Uterus (tissue), 4 donors: Measurements from ENCODE around the gene ATP10D. TPM values are rescaled to one million over a fixed set of nuclear protein-coding genes. Genes with fewer than 3 reads are reported as not detected.

Experiments
- DNase-seq, 2 donors: peaks; one replicate each; pipeline ENCODE4 v3.0.0-alpha.2; 2019 to 2020
- H3K27ac ChIP-seq, 2 donors: fragments of 200-600 bp; sonication (generic); 1 replicate in 1 of 2; 2 replicates in 1 of 2; pipeline ENCODE4 v1.5.1; 2016 to 2018
- H3K27me3 ChIP-seq, 2 donors: fragments of 200-600 bp; sonication (generic); one replicate each; pipeline ENCODE4 v1.5.1; 2018 to 2019; ENCODE audit warnings: control low read depth in 1 of 2
- H3K36me3 ChIP-seq, 2 donors: fragments of 200-600 bp; sonication (generic); one replicate each; pipeline ENCODE4 v1.5.1; 2019; ENCODE audit warnings: control low read depth in 1 of 2
- H3K4me1 ChIP-seq, 2 donors: fragments of 200-600 bp; sonication (generic); one replicate each; pipeline ENCODE4 v1.5.1; 2018 to 2019; ENCODE audit warnings: control low read depth in 1 of 2
- H3K4me3 ChIP-seq, 2 donors: fragments of 200-600 bp; sonication (generic); 1 replicate in 1 of 2; 2 replicates in 1 of 2; pipeline ENCODE4 v1.5.1; 2018 to 2019; ENCODE audit warnings: mild to moderate bottlenecking in 1 of 2
- H3K9me3 ChIP-seq, 2 donors: fragments of 200-600 bp; sonication (generic); one replicate each; pipeline ENCODE4 v1.5.1; 2019; ENCODE audit warnings: control low read depth in 1 of 2
- CTCF ChIP-seq, 4 experiments: fragments of 200-600 bp in 2 of 4; fragments of 450-650 bp in 2 of 4; sonication (generic) in 2 of 4; IDR thresholded peaks; one replicate each; pipeline ENCODE4 v1.5.1; 2016 to 2019; ENCODE audit warnings: antibody characterized with exemption in 4 of 4, mild to moderate bottlenecking in 2 of 4, moderate library complexity in 1 of 4
- POLR2A ChIP-seq, 2 donors: fragments of 450-650 bp; IDR thresholded peaks; one replicate each; pipeline ENCODE4 v1.6.1; 2016; ENCODE audit warnings: antibody characterized with exemption in 2 of 2, mild to moderate bottlenecking in 1 of 2, moderate library complexity in 1 of 2
- intact Hi-C: fragments of 100-400 bp; cut with DNase I; formaldehyde crosslinking; loops from one replicate; pipeline ENCODE4 v1.15.1; 2023; ENCODE audit warnings: low total_unique reads
- total RNA-seq, 4 donors: library from RNA; depleted of rRNA in 3 of 4; stranded (reverse); fragments of >200 nt in 3 of 4; gene quantifications; one replicate each; pipeline versions ENCODE4 v1.1.0 to v1.2.4, GENCODE V29; 2014 to 2023
- donor health status: DM: yes; HTN: yes; CAD: no.

ATP10D gene
- total RNA-seq, 4 donors from 2014 or later = 17.4 to 52.6 (median 27.3) TPM

GRCh38 chr4:47598320-47598719, 113.2 kb downstream of the ATP10D start:
- Histone ChIP-seq H3K27ac (no peak overlapping the region), H3K4me1 (no peaks in the 10 kb centered on the region), H3K27me3 (no peaks in the 10 kb centered on the region), H3K9me3 (no peaks in the 10 kb centered on the region), H3K4me3 (no peak overlapping the region), H3K36me3 (no peaks in the 10 kb centered on the region)
- intact Hi-C loops = no loop called here
- TF ChIP-seq POLR2A (IDR thresholded peaks at IDR 0.05) = no peak
- no peak for TF ChIP-seq CTCF (IDR thresholded peaks at IDR 0.05)
- DNase-seq = no peak

- H3K4me3 ChIP-seq = no peak overlapping the region
- TF ChIP-seq CTCF (IDR thresholded peaks at IDR 0.05) (no peak), POLR2A (IDR thresholded peaks at IDR 0.05) (no peak)
- H3K36me3 ChIP-seq = no peaks in the 10 kb centered on the region
- H3K27me3 ChIP-seq = no peaks in the 10 kb centered on the region
- no peak for DNase-seq
- no peaks in the 10 kb centered on the region for H3K9me3 ChIP-seq
- intact Hi-C loops = no loop called here
- H3K4me1 ChIP-seq = no peaks in the 10 kb centered on the region
- no peak overlapping the region for H3K27ac ChIP-seq
Observed at GRCh38 chr4:47598896-47599295, 113.8 kb downstream of the ATP10D start.

DNA sequence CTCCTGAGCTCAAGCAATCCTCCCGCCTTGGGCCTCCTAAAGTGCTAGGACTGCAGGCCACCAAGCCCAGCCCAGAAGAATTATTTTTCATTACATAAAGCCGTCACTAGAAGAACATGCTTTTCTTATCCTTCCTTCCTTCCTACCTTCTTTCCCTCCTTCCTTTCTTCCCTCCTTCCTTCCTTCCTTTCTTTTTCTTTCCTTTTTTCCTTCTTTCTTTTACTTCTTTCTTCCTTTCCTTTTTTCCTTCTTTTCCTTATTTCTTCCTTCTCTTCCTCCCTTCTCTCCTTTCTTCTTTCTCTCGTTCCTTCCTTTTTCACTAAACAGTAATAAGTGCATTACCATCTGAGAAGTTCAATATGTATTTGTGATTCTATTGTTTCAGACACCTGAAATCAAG, 121.4 kb downstream of the ATP10D start:
- H3K27ac ChIP-seq = no peak overlapping the region
- no peak overlapping the region for H3K4me3 ChIP-seq
- no peaks in the 10 kb centered on the region for H3K9me3 ChIP-seq
- intact Hi-C loops = no loop called here
- H3K27me3 ChIP-seq = no peaks in the 10 kb centered on the region
- DNase-seq = no peak
- no peaks in the 10 kb centered on the region for H3K4me1 ChIP-seq
- TF ChIP-seq POLR2A (IDR thresholded peaks at IDR 0.05) = no peak
- no peak for TF ChIP-seq CTCF (IDR thresholded peaks at IDR 0.05)
- no peaks in the 10 kb centered on the region for H3K36me3 ChIP-seq

GRCh38 chr4:47612116-47613023, 127.3 kb downstream of the ATP10D start:
- no peaks in the 10 kb centered on the region for H3K36me3 ChIP-seq
- no peak overlapping the region for H3K4me3 ChIP-seq
- no peak overlapping the region for H3K27ac ChIP-seq
- no peaks in the 10 kb centered on the region for H3K9me3 ChIP-seq
- TF ChIP-seq CTCF (IDR thresholded peaks at IDR 0.05) = no peak
- TF ChIP-seq POLR2A (IDR thresholded peaks at IDR 0.05) = no peak
- H3K27me3 ChIP-seq = no peaks in the 10 kb centered on the region
- H3K4me1 ChIP-seq = no peaks in the 10 kb centered on the region
- intact Hi-C loops = no loop called here
- DNase-seq = no peak

DNA sequence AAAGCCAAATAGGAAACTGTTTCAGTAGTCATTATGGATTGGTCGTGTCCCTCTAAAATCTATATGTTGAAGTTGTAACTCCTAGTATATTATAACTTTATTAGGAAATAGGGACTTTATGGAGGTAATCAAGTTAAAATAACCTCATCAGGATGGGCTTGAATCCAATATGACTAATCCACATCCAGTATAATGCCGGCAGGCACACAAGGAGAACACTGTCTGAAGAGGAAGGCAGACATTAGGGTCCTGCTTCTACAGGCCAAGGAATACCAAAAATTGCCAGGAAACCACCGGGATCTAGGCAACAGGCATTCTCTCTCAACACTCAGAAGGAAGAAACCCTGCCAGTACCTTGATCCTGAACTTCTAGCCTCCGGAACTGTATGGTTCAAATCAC, 130.3 kb downstream of the ATP10D start:
- no peaks in the 10 kb centered on the region for H3K27me3 ChIP-seq
- no peak overlapping the region for H3K4me3 ChIP-seq
- H3K27ac ChIP-seq = no peak overlapping the region
- no peaks in the 10 kb centered on the region for H3K4me1 ChIP-seq
- intact Hi-C loops = no loop called here
- H3K9me3 ChIP-seq = no peaks in the 10 kb centered on the region
- no peak for DNase-seq
- H3K36me3 ChIP-seq = no peaks in the 10 kb centered on the region
- TF ChIP-seq POLR2A (IDR thresholded peaks at IDR 0.05) = no peak
- no peak for TF ChIP-seq CTCF (IDR thresholded peaks at IDR 0.05)
